GM19099 (cell line): ENCODE results near the gene GRIA2.

Experiments used
- POLR2A ChIP-seq: IDR thresholded peaks from 3 replicates; pipeline ENCODE4 v1.6.1; 2011; ENCODE audit warnings: low read depth; ENCODE audit not compliant: insufficient read length; ENCODE audit errors: extremely low read depth

GRIA2 gene

GRCh38 chr4:157226601-157227000 is 6.1 kb downstream of the GRIA2 start:
- no peak for TF ChIP-seq POLR2A

GRCh38 chr4:157231525-157231924 is 11.0 kb downstream of the GRIA2 start:
- no peak for TF ChIP-seq POLR2A

GRCh38 chr4:157242871-157243270 is 22.3 kb downstream of the GRIA2 start:
- TF ChIP-seq POLR2A, result no peak

- TF ChIP-seq POLR2A, result no peak
These were observed 23.8 kb downstream of the GRIA2 start for GRCh38 chr4:157244348-157244747.

GRCh38 chr4:157245351-157245750 is 24.8 kb downstream of the GRIA2 start:
- TF ChIP-seq POLR2A, result no peak

- TF ChIP-seq POLR2A, result no peak
These were observed 26.4 kb downstream of the GRIA2 start for GRCh38 chr4:157246964-157247363.

- no peak for TF ChIP-seq POLR2A
These were observed 44.8 kb downstream of the GRIA2 start for GRCh38 chr4:157265281-157265680.

- no peak for TF ChIP-seq POLR2A
These were observed 49.6 kb downstream of the GRIA2 start for GRCh38 chr4:157270108-157270507.

- no peak for TF ChIP-seq POLR2A
These were observed 50.0 kb downstream of the GRIA2 start for GRCh38 chr4:157270552-157270951.

- no peak for TF ChIP-seq POLR2A
These were observed 50.8 kb downstream of the GRIA2 start for GRCh38 chr4:157271166-157271869.

- no peak for TF ChIP-seq POLR2A
These were observed 60.1 kb downstream of the GRIA2 start for GRCh38 chr4:157280673-157281072.

- TF ChIP-seq POLR2A, result no peak
These were observed 61.5 kb downstream of the GRIA2 start for GRCh38 chr4:157282019-157282418.

- no peak for TF ChIP-seq POLR2A
These were observed 66.9 kb downstream of the GRIA2 start for GRCh38 chr4:157287445-157287844.

GRCh38 chr4:157290622-157291021 is 70.1 kb downstream of the GRIA2 start:
- TF ChIP-seq POLR2A, result no peak

- no peak for TF ChIP-seq POLR2A
These were observed 70.5 kb downstream of the GRIA2 start for GRCh38 chr4:157291071-157291470.

- no peak for TF ChIP-seq POLR2A
These were observed 73.1 kb downstream of the GRIA2 start for GRCh38 chr4:157293673-157294072.

GRCh38 chr4:157294575-157294974 is 74.0 kb downstream of the GRIA2 start:
- TF ChIP-seq POLR2A, result no peak
